ENCODE results near the gene VEZF1.

DNA sequence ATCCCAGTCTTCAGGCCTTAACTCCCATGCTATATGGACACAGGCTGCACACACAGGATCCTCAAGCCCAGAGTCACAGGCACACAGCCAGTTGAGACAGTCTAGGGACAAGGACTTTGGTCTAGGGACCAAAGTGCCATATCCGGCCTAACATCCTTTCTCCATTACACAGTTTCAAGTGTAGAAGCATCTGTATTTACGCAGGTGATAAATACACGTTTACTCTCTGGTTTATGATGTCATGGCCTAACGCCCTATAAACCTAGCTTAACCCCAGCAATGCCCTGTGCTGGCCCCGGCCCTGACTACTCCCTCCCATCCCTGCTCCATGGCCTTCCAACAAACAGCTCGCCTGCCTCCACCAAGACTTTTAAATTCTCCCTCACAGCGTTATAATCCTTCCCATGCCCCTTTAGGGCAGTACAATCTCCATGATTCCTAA, 50.0 kb downstream of the VEZF1 start:
- TF ChIP-seq, protein P1, sequence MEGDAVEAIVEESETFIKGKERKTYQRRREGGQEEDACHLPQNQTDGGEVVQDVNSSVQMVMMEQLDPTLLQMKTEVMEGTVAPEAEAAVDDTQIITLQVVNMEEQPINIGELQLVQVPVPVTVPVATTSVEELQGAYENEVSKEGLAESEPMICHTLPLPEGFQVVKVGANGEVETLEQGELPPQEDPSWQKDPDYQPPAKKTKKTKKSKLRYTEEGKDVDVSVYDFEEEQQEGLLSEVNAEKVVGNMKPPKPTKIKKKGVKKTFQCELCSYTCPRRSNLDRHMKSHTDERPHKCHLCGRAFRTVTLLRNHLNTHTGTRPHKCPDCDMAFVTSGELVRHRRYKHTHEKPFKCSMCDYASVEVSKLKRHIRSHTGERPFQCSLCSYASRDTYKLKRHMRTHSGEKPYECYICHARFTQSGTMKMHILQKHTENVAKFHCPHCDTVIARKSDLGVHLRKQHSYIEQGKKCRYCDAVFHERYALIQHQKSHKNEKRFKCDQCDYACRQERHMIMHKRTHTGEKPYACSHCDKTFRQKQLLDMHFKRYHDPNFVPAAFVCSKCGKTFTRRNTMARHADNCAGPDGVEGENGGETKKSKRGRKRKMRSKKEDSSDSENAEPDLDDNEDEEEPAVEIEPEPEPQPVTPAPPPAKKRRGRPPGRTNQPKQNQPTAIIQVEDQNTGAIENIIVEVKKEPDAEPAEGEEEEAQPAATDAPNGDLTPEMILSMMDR (IDR thresholded peaks at IDR 0.05) = no peak
- peak in 1 of 3 donors; percentile 27 for TF ChIP-seq POLR2AphosphoS5 (IDR thresholded peaks at IDR 0.05)

Measured in transverse colon (tissue), 4 donors.